Endothelial cell of umbilical vein (primary cell): ENCODE results near the gene PTBP3. TPM values are rescaled to one million over a fixed set of nuclear protein-coding genes. Genes with fewer than 3 reads are reported as not detected.

Experiments
- BruUV-seq: library from RNA; stranded (reverse); fragments of 400-500 nt; replicated peaks from 2 replicates; lab custom pipeline; 2021; lab: Mats Ljungman, UMichigan
- CTCF ChIA-PET: fragments of 300-600, 350-600 bp; sonication (Branson Sonifier 250); formaldehyde crosslinking; loops from one replicate; lab custom pipeline; 2021; ENCODE audit warnings: antibody characterized with exemption, inconsistent platforms; lab: Charles Lee
- POLR2A ChIA-PET: fragments of 300-600, 350-600 bp; sonication (Branson Sonifier 250); formaldehyde crosslinking; loops from one replicate; lab custom pipeline; 2021; ENCODE audit warnings: antibody characterized with exemption, inconsistent platforms; lab: Charles Lee
- DNase-seq: peaks from one replicate; pipeline ENCODE4 v3.0.0-alpha.2; 2011; ENCODE audit warnings: low read depth, low spot score
- FAIRE-seq: peaks from 2 replicates; lab custom pipeline; 2011; peaks lifted over from hg19 to GRCh38; lab: Jason Lieb, UNC
- H2AFZ ChIP-seq: 2 replicates; pipeline ENCODE4 v1.6.0; 2012; ENCODE audit warnings: low read depth, low read length, control low read depth, inconsistent platforms
- H3K27ac ChIP-seq: 2 replicates; pipeline ENCODE4 v1.5.1; 2011; ENCODE audit warnings: low read depth, mild to moderate bottlenecking, control low read depth, low read length, moderate library complexity; ENCODE audit not compliant: insufficient read depth
- H3K27me3 ChIP-seq, 2 experiments: 2 replicates each; pipeline versions ENCODE4 v1.6.0 to v1.6.1; 2011; ENCODE audit warnings: low read length in 2 of 2, mixed read lengths in 1 of 2; ENCODE audit not compliant: control insufficient read depth in 2 of 2, insufficient read depth in 2 of 2
- H3K36me3 ChIP-seq, 2 experiments: 2 replicates in 1 of 2; 3 replicates in 1 of 2; pipeline ENCODE4 v1.5.1; 2011; ENCODE audit warnings: low read length in 2 of 2, mild to moderate bottlenecking in 1 of 2, moderate library complexity in 1 of 2; ENCODE audit not compliant: control insufficient read depth in 2 of 2, insufficient read depth in 2 of 2; ENCODE audit errors: extremely low read depth in 1 of 2
- H3K4me1 ChIP-seq: 3 replicates; pipeline ENCODE4 v1.5.1; 2011; ENCODE audit warnings: mild to moderate bottlenecking, low read length; ENCODE audit not compliant: control insufficient read depth, insufficient read depth; ENCODE audit errors: extremely low read depth
- H3K4me2 ChIP-seq: 2 replicates; pipeline ENCODE4 v1.6.1; 2011; ENCODE audit warnings: low read length, control low read depth, mixed read lengths; ENCODE audit not compliant: insufficient read depth
- H3K4me3 ChIP-seq, 3 experiments: fragments of 200-600 bp in 1 of 3; sonication (generic), shearing (Covaris generic) in 1 of 3; replicated peaks in 1 of 3; 2 replicates each; pipeline ENCODE4 v1.5.1; 2011 to 2016; ENCODE audit warnings: control low read depth in 3 of 3, low read length in 3 of 3, mild to moderate bottlenecking in 2 of 3, inconsistent platforms in 1 of 3, low read depth in 1 of 3, moderate library complexity in 1 of 3; ENCODE audit not compliant: insufficient read depth in 1 of 3
- H3K79me2 ChIP-seq: 2 replicates; pipeline ENCODE4 v1.6.0; 2012; ENCODE audit warnings: low read length, inconsistent platforms; ENCODE audit not compliant: control insufficient read depth, insufficient read depth
- H3K9ac ChIP-seq: replicated peaks from 2 replicates; pipeline ENCODE3; 2011; ENCODE audit warnings: low read length, control low read depth; ENCODE audit not compliant: insufficient read depth; ENCODE audit errors: extremely low read depth
- H3K9me1 ChIP-seq: replicated peaks from 3 replicates; pipeline ENCODE4 v1.6.0; 2011; ENCODE audit warnings: mild to moderate bottlenecking, low read length; ENCODE audit not compliant: control insufficient read depth, insufficient read depth; ENCODE audit errors: extremely low read depth
- H3K9me3 ChIP-seq: replicated peaks from 2 replicates; pipeline ENCODE4 v1.5.1; 2012; ENCODE audit warnings: low read length, inconsistent platforms; ENCODE audit not compliant: control insufficient read depth, insufficient read depth
- H4K20me1 ChIP-seq: replicated peaks from 2 replicates; pipeline ENCODE3; 2011; ENCODE audit warnings: mild to moderate bottlenecking, low read length; ENCODE audit not compliant: control insufficient read depth, insufficient read depth; ENCODE audit errors: extremely low read depth
- CTCF ChIP-seq, 2 donors: IDR thresholded peaks; 1 replicate in 1 of 2; 2 replicates in 1 of 2; pipeline ENCODE4 v1.5.1; 2011; ENCODE audit warnings: low read length in 2 of 2, mild to moderate bottlenecking in 2 of 2, moderate library complexity in 2 of 2, control low read depth in 1 of 2, inconsistent platforms in 1 of 2, low read depth in 1 of 2; ENCODE audit not compliant: insufficient read depth in 1 of 2; ENCODE audit errors: extremely low read depth in 1 of 2
- EZH2 ChIP-seq: IDR thresholded peaks from 2 replicates; pipeline ENCODE4 v1.6.1; 2012; ENCODE audit warnings: borderline replicate concordance, low read depth, mild to moderate bottlenecking, moderate library complexity, low read length, inconsistent platforms; ENCODE audit not compliant: severe bottlenecking
- FOS ChIP-seq: IDR thresholded peaks from 2 replicates; pipeline ENCODE4 v1.6.1; 2011; ENCODE audit warnings: mild to moderate bottlenecking, low read length, moderate library complexity, borderline replicate concordance; ENCODE audit not compliant: insufficient read depth
- GATA2 ChIP-seq: IDR thresholded peaks from 2 replicates; pipeline ENCODE4 v1.7.0; 2011; ENCODE audit warnings: low read depth, mild to moderate bottlenecking, moderate library complexity, mixed read lengths, low read length; ENCODE audit not compliant: insufficient read length, insufficient read depth
- JUN ChIP-seq: IDR thresholded peaks from 2 replicates; pipeline ENCODE4 v1.6.1; 2011; ENCODE audit warnings: borderline replicate concordance, low read depth; ENCODE audit not compliant: insufficient read length, insufficient read depth
- MAX ChIP-seq: IDR thresholded peaks from 2 replicates; pipeline ENCODE4 v1.6.1; 2011; ENCODE audit not compliant: insufficient read depth, insufficient read length
- MYC ChIP-seq: IDR thresholded peaks from one replicate; pipeline ENCODE4 v1.6.1; 2011; ENCODE audit warnings: mild to moderate bottlenecking, low read depth, low read length
- POLR2A ChIP-seq: IDR thresholded peaks from 2 replicates; pipeline ENCODE4 v1.6.1; 2012; ENCODE audit warnings: low read depth, mild to moderate bottlenecking, control low read depth, low read length
- POLR2AphosphoS5 ChIP-seq: IDR thresholded peaks from 2 replicates; pipeline ENCODE4 v1.6.1; 2012; ENCODE audit warnings: low read depth, mild to moderate bottlenecking, control low read depth, low read length, moderate library complexity; ENCODE audit not compliant: insufficient read depth
- dilution Hi-C: fragments of 300-500 bp; cut with MboI; formaldehyde crosslinking; loops from one replicate; pipeline ENCODE4 v1.15.0; 2019; ENCODE audit warnings: low sequenced_read_pairs; ENCODE audit not compliant: extremely low pct_ligation_motif_present
- intact Hi-C: fragments of 100-400 bp; cut with micrococcal nuclease; formaldehyde crosslinking; loops from one replicate; pipeline ENCODE4 v1.10.0; 2022
- polyA plus RNA-seq, 4 experiments: library from polyadenylated mRNA; depleted of rRNA in 3 of 4; stranded (reverse) in 3 of 4; unstranded in 1 of 4; fragments of >200 nt; gene quantifications; 2 replicates each; pipeline versions ENCODE4 v1.2.1 to v1.2.3, GENCODE V29; 2011 to 2012; ENCODE audit warnings: missing spikeins in 1 of 4
- total RNA-seq: library from RNA; stranded (reverse); gene quantifications from 2 replicates; pipeline ENCODE4 v1.2.3, GENCODE V29; 2021

PTBP3 gene
- total and polyA plus RNA-seq, 2 donors (not counting 3 experiments of a cell fraction or from before 2014, with no cell fraction given), result 42.4 to 75.0 TPM

- DNase-seq, result no peak
- H3K79me2 ChIP-seq, result peaks cover 46% of the 10 kb centered on the region
- CTCF ChIA-PET, result no interaction called here
Observed at GRCh38 chr9:112278152-112278551, 55.3 kb downstream of the PTBP3 start.

More at GRCh38 chr9:112278152-112278551, 55.3 kb downstream of the PTBP3 start:
- H3K4me2 ChIP-seq, result no peak overlapping the region
- H3K36me3 ChIP-seq, result no peaks in the 10 kb centered on the region
- no peak for FAIRE-seq
- H3K9ac ChIP-seq, result no peak overlapping the region
- no peaks in the 10 kb centered on the region for H3K9me3 ChIP-seq
- H3K4me3 ChIP-seq, result no peak overlapping the region
- no peak overlapping the region for H2AFZ ChIP-seq
- no peak overlapping the region for H3K27ac ChIP-seq
- H3K9me1 ChIP-seq, result no peaks in the 10 kb centered on the region
- TF ChIP-seq FOS (no peak), JUN (no peak), GATA2 (no peak), MAX (no peak), MYC (no peak), POLR2A (no peak), POLR2AphosphoS5 (no peak), CTCF (IDR thresholded peaks at IDR 0.05; ENCODE audit: extremely low read depth in 1 of 2, insufficient read depth in 1 of 2, low read depth in 1 of 2, low read length in 2 of 2) (no peak), EZH2 (no peak)
- peaks cover 3% of the 10 kb centered on the region for H4K20me1 ChIP-seq
- peaks cover 13% of the 10 kb centered on the region for H3K4me1 ChIP-seq
- intact Hi-C loops, result no loop called here
- BruUV-seq, result no TSS peak
- dilution Hi-C loops, result no loop called here
- H3K27me3 ChIP-seq, result no peaks in the 10 kb centered on the region
- POLR2A ChIA-PET, result no interaction called here
